Calu3 (cell line): ENCODE data around the gene ZNF485. TPM values are rescaled to one million over a fixed set of nuclear protein-coding genes. Genes with fewer than 3 reads are reported as not detected.

Experiments
- Bru-seq: library from RNA; stranded (reverse); fragments of 400-500 nt; gene quantifications from one replicate; lab custom pipeline; 2021; lab: Mats Ljungman, UMichigan
- BruChase-seq, 2 experiments: library from RNA; stranded (reverse); fragments of 400-500 nt; gene quantifications; one replicate each; lab custom pipeline; 2021; lab: Mats Ljungman, UMichigan
- BruUV-seq: library from RNA; stranded (reverse); fragments of 400-500 nt; replicated peaks from 2 replicates; lab custom pipeline; 2021; lab: Mats Ljungman, UMichigan
- CTCF ChIA-PET: fragments of 300-600 bp; sonication (Branson Sonifier 250); formaldehyde crosslinking; loops from one replicate; lab custom pipeline; 2022; ENCODE audit warnings: antibody characterized with exemption; lab: Charles Lee
- DNase-seq: peaks from one replicate; pipeline ENCODE4 v3.0.0; 2022
- H3K27ac Mint-ChIP-seq: one replicate; pipeline ENCODE4 v1.8.0; 2022; ENCODE audit warnings: mixed read lengths; ENCODE audit not compliant: unreplicated experiment
- H3K27me3 Mint-ChIP-seq: one replicate; pipeline ENCODE4 v1.8.0; 2022; ENCODE audit warnings: mixed read lengths; ENCODE audit not compliant: unreplicated experiment
- H3K36me3 Mint-ChIP-seq: one replicate; pipeline ENCODE4 v1.8.0; 2022; ENCODE audit warnings: mild to moderate bottlenecking, moderate library complexity, mixed read lengths; ENCODE audit not compliant: insufficient read depth, unreplicated experiment
- H3K4me1 Mint-ChIP-seq: one replicate; pipeline ENCODE4 v1.8.0; 2022; ENCODE audit warnings: mild to moderate bottlenecking, low read depth, mixed read lengths; ENCODE audit not compliant: unreplicated experiment
- H3K4me3 Mint-ChIP-seq: one replicate; pipeline ENCODE4 v1.8.0; 2022; ENCODE audit warnings: mild to moderate bottlenecking, low read depth, moderate library complexity, mixed read lengths; ENCODE audit not compliant: unreplicated experiment
- H3K9me3 Mint-ChIP-seq: one replicate; pipeline ENCODE4 v1.8.0; 2022; ENCODE audit warnings: low read depth, mixed read lengths; ENCODE audit not compliant: unreplicated experiment
- CTCF ChIP-seq: fragments of 200-600 bp; IDR thresholded peaks from one replicate; pipeline ENCODE4 v1.8.0; 2022; ENCODE audit warnings: antibody characterized with exemption; ENCODE audit not compliant: unreplicated experiment
- intact Hi-C: fragments of 100-400 bp; cut with micrococcal nuclease; formaldehyde crosslinking; loops from one replicate; pipeline ENCODE4 v1.10.0; 2022; ENCODE audit not compliant: unreplicated experiment
- long read RNA-seq: library from polyadenylated mRNA; stranded (forward); transcript quantifications from one replicate; pipeline ENCODE4 v2.0.0, GENCODE V29; 2022
- total RNA-seq: library from RNA; stranded (reverse); gene quantifications from 2 replicates; pipeline ENCODE4 v1.2.3, GENCODE V29; 2022

Gene ZNF485
- 6.7 and 7.1 TPM in 2 replicates for total RNA-seq
- Bru-seq, nascent RNA: percentile 77 among the genes with signal in this experiment
- percentile 50 among the genes with signal in this experiment for BruChase-seq, experiment 1, labeled RNA remaining after a 6-hour chase
- BruChase-seq, experiment 2, labeled RNA remaining after a 2-hour chase: percentile 60 among the genes with signal in this experiment
- long read RNA-seq, transcript ZNF485-201 (5 exons, 2,054 nt): major isoform, 7 of 10 reads
- long read RNA-seq, partial matches to known transcripts: 0 of 10 reads
- long read RNA-seq, other reads (novel, unspliced or antisense): 3 of 10 reads

- DNase-seq: peak; percentile 71
- no TSS peak for BruUV-seq
- Mint-ChIP-seq H3K4me3 (peak within 1 kb of the TSS; percentile 71), H3K9me3 (peaks cover 12% of the 10 kb centered on the region), H3K27ac (no peak within 1 kb of the TSS), H3K4me1 (peaks cover 7% of the 10 kb centered on the region), H3K27me3 (peaks cover 11% of the 10 kb centered on the region), H3K36me3 (peaks cover 24% of the 10 kb centered on the region)
- no peak for TF ChIP-seq CTCF
- intact Hi-C loops: no loop called here
- CTCF ChIA-PET: no interaction called here
Observed at GRCh38 chr10:43606323-43607198, at the start of gene ZNF485. Gene ZNF485, plus strand, starts transcription at chr10:43606438. Its CDS starts 613 bp downstream, at chr10:43607051.

GRCh38 chr10:43557214-43557613 lies 49.0 kb upstream of the ZNF485 start:
- CTCF ChIA-PET: no interaction called here
- no peak for DNase-seq
- BruUV-seq: no TSS peak
- intact Hi-C loops: no loop called here
- peaks cover 19% of the 10 kb centered on the region for H3K9me3 Mint-ChIP-seq
- no peak overlapping the region for H3K27ac Mint-ChIP-seq
- H3K4me1 Mint-ChIP-seq: no peaks in the 10 kb centered on the region
- H3K4me3 Mint-ChIP-seq: no peak overlapping the region
- peaks cover 5% of the 10 kb centered on the region for H3K36me3 Mint-ChIP-seq
- H3K27me3 Mint-ChIP-seq: no peaks in the 10 kb centered on the region
- TF ChIP-seq CTCF: no peak

- intact Hi-C loops: no loop called here
- Mint-ChIP-seq H3K27ac (no peak overlapping the region), H3K4me3 (no peak overlapping the region), H3K4me1 (peaks cover 3% of the 10 kb centered on the region), H3K36me3 (peaks cover 15% of the 10 kb centered on the region), H3K9me3 (peaks cover 5% of the 10 kb centered on the region), H3K27me3 (no peaks in the 10 kb centered on the region)
- BruUV-seq: no TSS peak
- CTCF ChIA-PET: no interaction called here
- no peak for DNase-seq
- no peak for TF ChIP-seq CTCF
Observed at GRCh38 chr10:43569681-43570080, 36.6 kb upstream of the ZNF485 start.

GRCh38 chr10:43570971-43571370 lies 35.3 kb upstream of the ZNF485 start:
- no peak for TF ChIP-seq CTCF
- no peak overlapping the region for H3K27ac Mint-ChIP-seq
- no peak for DNase-seq
- H3K9me3 Mint-ChIP-seq: peaks cover 9% of the 10 kb centered on the region
- CTCF ChIA-PET: no interaction called here
- no peak overlapping the region for H3K4me3 Mint-ChIP-seq
- no TSS peak for BruUV-seq
- peaks cover 17% of the 10 kb centered on the region for H3K36me3 Mint-ChIP-seq
- intact Hi-C loops: no loop called here
- H3K4me1 Mint-ChIP-seq: peaks cover 8% of the 10 kb centered on the region
- H3K27me3 Mint-ChIP-seq: no peaks in the 10 kb centered on the region
